ENCODE measurements around the gene POLA2.

DNA sequence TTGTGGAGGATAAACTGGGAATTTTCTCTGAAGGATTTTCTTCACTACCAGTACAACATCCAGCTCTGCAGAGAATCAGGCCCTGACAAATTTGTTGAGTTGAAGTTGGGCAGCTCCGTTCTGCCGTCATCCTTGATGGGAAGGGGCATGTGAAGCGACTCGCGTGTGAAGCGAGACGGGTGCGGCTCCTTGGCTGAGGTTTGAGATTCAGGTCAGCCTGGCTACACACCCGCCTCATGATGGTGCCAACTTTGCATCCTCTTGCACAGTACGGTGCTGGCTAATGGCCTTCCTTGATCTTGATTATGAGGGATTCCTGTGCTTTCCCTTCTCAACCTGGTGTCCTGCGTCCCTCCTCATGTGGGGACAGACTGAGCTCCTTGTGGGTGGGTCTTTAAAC lies 33.2 kb downstream of the POLA2 start:
- TF ChIP-seq CTCF (IDR thresholded peaks at IDR 0.05) (no peak), POLR2A (IDR thresholded peaks at IDR 0.05) (no peak)

Measured in thyroid gland (tissue), 4 donors.